ENCODE data around the gene NUTM2D.
"Not testable (repeated sequence)": the region's sequence is repeated elsewhere in the genome, so short reads cannot be mapped to it uniquely, and the experiment has no call there.

Gene NUTM2D

DNA sequence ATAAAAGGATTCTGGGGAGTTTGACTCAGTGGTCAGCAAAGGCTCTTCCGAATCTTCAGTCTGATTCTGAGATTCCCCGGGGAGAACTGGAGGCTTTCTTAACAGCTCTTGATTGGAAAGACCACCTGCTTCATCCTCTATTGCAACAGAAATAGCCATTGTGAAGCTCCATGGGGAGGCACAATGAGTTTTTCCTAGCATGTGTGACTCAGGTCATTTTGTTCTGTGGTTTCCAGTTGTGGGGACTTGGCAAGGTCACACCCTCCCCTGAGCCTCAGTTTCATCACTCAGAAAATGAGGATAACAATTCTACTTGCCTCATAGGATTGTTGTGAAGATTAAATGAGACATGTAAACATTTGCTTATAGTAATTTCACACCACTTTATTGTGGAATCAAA lies 38.7 kb downstream of the NUTM2D start:
- POLR2A ChIA-PET; H3K36me3 ChIP-seq (ENCODE audit: control insufficient read depth in 2 of 2, insufficient read depth in 1 of 2, low read length in 2 of 2); H3K4me1 ChIP-seq (ENCODE audit: control insufficient read depth, insufficient read depth, low read length); H3K27ac ChIP-seq (ENCODE audit: extremely low read depth, low read depth, low read length); CTCF ChIA-PET; H3K9me3 ChIP-seq (ENCODE audit: control insufficient read depth, insufficient read depth, low read depth, low read length); H3K4me3 ChIP-seq (ENCODE audit: low read depth, low read length): not testable (repeated sequence)

DNA sequence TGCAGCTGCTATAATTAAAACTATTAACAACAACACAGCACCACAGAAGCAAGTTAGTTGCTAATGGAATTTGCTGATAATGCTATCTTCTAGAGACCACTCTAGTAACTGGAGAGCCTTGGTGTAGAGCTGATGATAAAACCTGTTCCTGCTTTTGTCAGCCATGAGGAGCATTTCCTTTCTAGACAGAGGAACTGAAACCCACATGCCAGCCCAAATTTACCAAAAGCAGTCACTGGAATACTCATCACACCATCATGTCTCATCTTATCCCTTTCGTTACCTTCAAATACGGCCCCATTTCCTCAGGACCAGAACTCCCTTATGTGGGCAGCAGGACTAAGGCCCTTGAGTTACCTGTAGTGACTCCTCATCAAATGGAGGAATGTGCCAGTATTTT lies 40.9 kb downstream of the NUTM2D start:
- H3K36me3 ChIP-seq (ENCODE audit: control insufficient read depth in 2 of 2, insufficient read depth in 1 of 2, low read length in 2 of 2); CTCF ChIA-PET; H3K4me1 ChIP-seq (ENCODE audit: control insufficient read depth, insufficient read depth, low read length); POLR2A ChIA-PET; H3K4me3 ChIP-seq (ENCODE audit: low read depth, low read length); H3K9me3 ChIP-seq (ENCODE audit: control insufficient read depth, insufficient read depth, low read depth, low read length); H3K27ac ChIP-seq (ENCODE audit: extremely low read depth, low read depth, low read length): not testable (repeated sequence)

DNA sequence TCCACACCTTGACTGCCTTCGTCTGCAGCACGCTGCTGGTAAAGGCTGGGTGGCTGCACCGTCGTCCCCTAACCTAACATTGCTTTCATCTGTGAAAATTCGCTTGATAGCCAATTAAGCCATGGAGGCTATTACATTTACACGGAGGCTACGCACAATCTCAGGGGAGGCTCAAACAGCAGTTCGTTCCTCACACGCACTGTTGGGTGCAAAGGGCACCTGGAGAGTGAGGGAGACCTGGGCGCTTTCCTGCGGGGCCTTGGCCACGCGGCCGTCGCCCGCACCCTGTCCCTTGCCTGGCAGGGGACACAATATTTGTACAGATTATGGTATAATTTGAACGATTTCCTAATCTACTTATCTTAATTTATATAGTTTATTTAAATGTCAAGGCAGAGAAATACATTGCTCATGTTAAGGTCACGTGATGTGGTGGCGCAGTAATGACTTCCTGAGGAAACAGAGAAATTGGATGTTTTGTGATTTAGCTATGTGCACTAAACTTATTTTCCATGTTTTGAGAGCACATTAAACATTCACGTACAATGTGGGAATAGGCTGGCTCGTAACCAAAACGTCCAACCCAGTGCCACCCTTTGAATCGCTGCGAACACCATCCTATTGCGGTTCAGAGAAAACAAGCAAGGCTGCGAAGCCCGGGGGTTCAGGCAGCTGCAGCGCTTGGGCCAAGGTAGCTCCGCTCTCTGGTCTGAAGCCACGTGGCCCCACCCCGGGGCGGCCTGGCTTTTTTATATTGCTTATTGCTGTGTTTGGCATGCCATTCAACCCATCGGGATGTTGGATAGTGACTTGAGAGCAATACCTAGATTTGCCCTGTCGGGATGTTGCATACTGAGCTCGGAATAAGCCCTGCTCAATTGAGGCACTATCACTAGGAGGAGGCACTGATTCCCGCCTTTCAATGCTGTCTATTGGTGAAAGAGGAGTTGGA lies 50.2 kb downstream of the NUTM2D start:
- CTCF ChIA-PET; H3K27ac ChIP-seq (ENCODE audit: extremely low read depth, low read depth, low read length); POLR2A ChIA-PET; H3K36me3 ChIP-seq (ENCODE audit: control insufficient read depth in 2 of 2, insufficient read depth in 1 of 2, low read length in 2 of 2); H3K4me1 ChIP-seq (ENCODE audit: control insufficient read depth, insufficient read depth, low read length); H3K9me3 ChIP-seq (ENCODE audit: control insufficient read depth, insufficient read depth, low read depth, low read length); H3K4me3 ChIP-seq (ENCODE audit: low read depth, low read length): not testable (repeated sequence)

DNA sequence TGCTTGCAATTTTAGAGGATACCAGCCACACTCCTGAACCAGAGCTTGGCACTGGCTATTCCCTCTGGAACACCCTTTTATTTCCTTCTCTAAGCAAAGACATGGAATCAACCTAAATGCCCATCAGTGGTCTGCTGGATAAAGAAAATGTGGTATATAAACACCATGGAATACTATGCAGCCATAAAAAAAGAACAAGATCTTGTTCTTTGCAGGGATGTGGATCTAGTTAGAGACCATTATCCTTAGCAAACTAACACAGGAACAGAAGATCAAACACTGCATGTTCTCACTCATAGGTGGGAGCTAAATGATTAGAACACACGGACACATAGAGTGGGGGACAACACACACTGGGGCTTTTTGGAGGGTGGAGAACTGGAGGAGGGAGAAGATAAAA lies 56.4 kb downstream of the NUTM2D start:
- H3K36me3 ChIP-seq (ENCODE audit: control insufficient read depth in 2 of 2, insufficient read depth in 1 of 2, low read length in 2 of 2); CTCF ChIA-PET; H3K4me3 ChIP-seq (ENCODE audit: low read depth, low read length); H3K9me3 ChIP-seq (ENCODE audit: control insufficient read depth, insufficient read depth, low read depth, low read length); H3K4me1 ChIP-seq (ENCODE audit: control insufficient read depth, insufficient read depth, low read length); POLR2A ChIA-PET; H3K27ac ChIP-seq (ENCODE audit: extremely low read depth, low read depth, low read length): not testable (repeated sequence)
- TF ChIP-seq ZNF146 (tag by site-specific recombination; IDR thresholded peaks at IDR 0.05) = peak; percentile 62; the same call in 1 of the 2 replicates
